ENCODE results near the gene DCAF15. TPM values are rescaled to one million over a fixed set of nuclear protein-coding genes. Genes with fewer than 3 reads are reported as not detected.
"Not testable (repeated sequence)": the region's sequence is repeated elsewhere in the genome, so short reads cannot be mapped to it uniquely, and the experiment has no call there.

DCAF15 gene
- 10 to 100 TPM in 11 of 12 donors, not detected in 1; 13.7 to 25.4 (median 17.0) TPM for polyA plus RNA-seq (ENCODE audit: insufficient read length in 12 of 12)
- long read RNA-seq, donor 1: 0 reads
- long read RNA-seq, donor 2: 0 reads
- long read RNA-seq, donor 3, partial matches to known transcripts: 0 of 2 reads
- long read RNA-seq, donor 3, other reads (novel, unspliced or antisense): 0 of 2 reads
- long read RNA-seq, donor 4: 0 reads
- long read RNA-seq, donor 5, partial matches to known transcripts: 0 of 2 reads
- long read RNA-seq, donor 5, other reads (novel, unspliced or antisense): 0 of 2 reads
- long read RNA-seq, donor 6, partial matches to known transcripts: 0 of 1 reads
- long read RNA-seq, donor 6, other reads (novel, unspliced or antisense): 0 of 1 reads
- long read RNA-seq, donor 7, partial matches to known transcripts: 0 of 1 reads
- long read RNA-seq, donor 7, other reads (novel, unspliced or antisense): 0 of 1 reads
- long read RNA-seq, donor 8, partial matches to known transcripts: 6 of 8 reads
- long read RNA-seq, donor 8, other reads (novel, unspliced or antisense): 0 of 8 reads
- long read RNA-seq, donor 9, partial matches to known transcripts: 0 of 1 reads
- long read RNA-seq, donor 9, other reads (novel, unspliced or antisense): 0 of 1 reads
- long read RNA-seq, donor 10, partial matches to known transcripts: 0 of 3 reads
- long read RNA-seq, donor 10, other reads (novel, unspliced or antisense): 0 of 3 reads
- long read RNA-seq, donor 11, partial matches to known transcripts: 0 of 1 reads
- long read RNA-seq, donor 11, other reads (novel, unspliced or antisense): 0 of 1 reads

- DNase-seq: peak; percentile 99
Observed at GRCh38 chr19:13952154-13952930, at the start of gene DCAF15. DCAF15 (plus strand) TSS chr19:13952509; CDS start chr19:13952513, 4 bp downstream.

- no peak for DNase-seq
Observed at GRCh38 chr19:13902993-13903555, 49.2 kb upstream of the DCAF15 start.

- DNase-seq: peak; percentile 90
Observed at GRCh38 chr19:13905634-13906520, 46.4 kb upstream of the DCAF15 start, which contains the start of the genes BRME1 and CC2D1A. BRME1 (minus strand) TSS chr19:13906117; CDS start chr19:13904892, 1,225 bp downstream. CC2D1A (plus strand) TSS chr19:13906201; CDS start chr19:13906442, 241 bp downstream.

GRCh38 chr19:13906521-13906904 lies 45.8 kb upstream of the DCAF15 start:
- peak; percentile 14 for DNase-seq

- no peak for DNase-seq
Observed at GRCh38 chr19:13906910-13907309, 45.4 kb upstream of the DCAF15 start.

- no peak for DNase-seq
Observed at GRCh38 chr19:13908674-13909073, 43.6 kb upstream of the DCAF15 start.

DNA sequence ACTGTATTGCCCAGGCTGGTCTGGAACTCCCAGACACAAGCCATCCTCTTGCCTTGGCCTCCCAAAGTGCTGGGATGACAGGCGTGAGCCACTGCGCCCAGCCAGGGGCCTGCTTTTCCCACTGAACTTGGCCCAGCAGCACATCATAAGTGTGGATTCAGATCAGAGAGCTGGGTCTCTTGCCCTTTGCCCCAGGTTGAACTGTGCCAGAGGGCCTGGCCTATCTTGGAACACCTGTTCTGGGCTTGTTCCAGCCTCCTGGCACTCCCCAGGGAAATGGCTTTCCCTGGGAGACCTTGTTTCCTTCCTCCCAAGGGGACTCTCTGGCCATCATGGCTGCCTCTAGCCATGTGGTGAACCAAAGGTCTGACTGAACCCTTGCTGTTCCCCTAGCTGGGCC lies 42.9 kb upstream of the DCAF15 start:
- DNase-seq: no peak

DNA sequence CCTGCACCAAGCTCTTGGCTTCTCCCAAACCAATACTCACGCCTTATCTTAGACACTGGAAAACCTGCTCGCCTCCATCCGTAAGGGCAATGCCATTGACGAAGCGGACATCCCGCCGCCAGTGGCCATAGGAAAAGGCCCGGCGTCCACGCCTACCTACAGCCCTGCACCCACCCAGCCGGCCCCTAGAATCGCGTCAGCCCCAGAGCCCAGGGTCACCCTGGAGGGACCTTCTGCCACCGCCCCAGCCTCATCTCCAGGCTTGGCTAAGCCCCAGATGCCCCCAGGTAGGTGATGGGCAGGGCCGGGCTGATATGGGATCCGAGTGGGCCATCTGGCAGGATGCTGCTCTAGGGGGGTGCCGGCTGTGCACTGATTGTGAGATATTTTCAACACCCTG lies 39.0 kb upstream of the DCAF15 start:
- no peak for DNase-seq

- no peak for DNase-seq
Observed at GRCh38 chr19:13914777-13915176, 37.5 kb upstream of the DCAF15 start.

DNA sequence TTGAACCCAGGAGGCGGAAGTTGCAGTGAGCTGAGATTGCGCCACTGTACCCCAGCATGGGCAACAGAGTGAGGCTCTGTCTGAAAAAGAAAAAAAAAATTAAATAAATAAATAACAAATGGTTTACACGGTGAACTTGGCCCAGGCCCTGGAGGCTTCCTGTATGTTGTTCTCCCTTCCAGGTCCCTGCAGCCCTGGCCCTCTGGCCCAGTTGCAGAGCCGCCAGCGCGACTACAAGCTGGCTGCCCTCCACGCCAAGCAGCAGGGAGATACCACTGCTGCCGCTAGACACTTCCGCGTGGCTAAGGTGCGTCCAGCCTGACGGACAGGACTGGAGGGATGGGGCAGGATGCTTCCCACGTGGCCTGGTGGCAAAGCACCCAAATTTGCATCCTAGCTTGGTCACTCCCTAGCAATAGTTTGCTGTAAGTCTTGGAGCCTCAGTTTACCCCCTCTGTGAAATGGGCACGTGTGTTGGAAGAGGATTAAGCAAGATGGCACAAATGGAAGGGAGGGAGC lies 34.4 kb upstream of the DCAF15 start:
- DNase-seq: no peak

DNA sequence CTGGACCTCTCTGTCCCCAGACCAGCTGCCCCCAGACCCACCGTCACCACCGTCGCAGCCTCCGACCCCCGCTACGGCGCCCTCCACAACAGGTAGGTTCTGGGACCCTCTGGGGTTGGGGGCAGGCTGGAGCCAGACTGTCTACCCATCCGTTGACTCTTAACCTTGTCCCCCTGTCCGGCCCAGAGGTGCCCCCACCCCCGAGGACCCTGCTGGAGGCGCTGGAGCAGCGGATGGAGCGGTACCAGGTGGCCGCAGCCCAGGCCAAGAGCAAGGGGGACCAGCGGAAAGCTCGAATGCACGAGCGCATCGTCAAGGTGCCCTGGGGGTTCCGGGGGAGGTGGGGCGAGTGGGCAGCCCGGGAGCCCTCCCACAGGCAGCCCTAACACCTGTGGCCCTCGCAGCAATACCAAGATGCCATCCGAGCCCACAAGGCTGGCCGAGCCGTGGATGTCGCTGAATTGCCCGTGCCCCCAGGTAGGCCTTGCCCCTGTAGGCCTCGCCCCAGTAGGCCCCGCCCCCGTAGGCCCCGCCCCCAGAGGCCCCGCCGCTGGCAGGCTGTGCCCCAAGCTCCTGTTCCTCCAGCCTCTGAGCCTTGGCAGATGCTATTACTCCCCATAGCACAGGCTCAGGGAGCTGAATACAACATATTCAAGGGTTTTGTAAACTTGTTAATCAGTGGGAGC lies 33.4 kb upstream of the DCAF15 start:
- DNase-seq: no peak

GRCh38 chr19:13920524-13920923 lies 31.8 kb upstream of the DCAF15 start:
- no peak for DNase-seq

DNA sequence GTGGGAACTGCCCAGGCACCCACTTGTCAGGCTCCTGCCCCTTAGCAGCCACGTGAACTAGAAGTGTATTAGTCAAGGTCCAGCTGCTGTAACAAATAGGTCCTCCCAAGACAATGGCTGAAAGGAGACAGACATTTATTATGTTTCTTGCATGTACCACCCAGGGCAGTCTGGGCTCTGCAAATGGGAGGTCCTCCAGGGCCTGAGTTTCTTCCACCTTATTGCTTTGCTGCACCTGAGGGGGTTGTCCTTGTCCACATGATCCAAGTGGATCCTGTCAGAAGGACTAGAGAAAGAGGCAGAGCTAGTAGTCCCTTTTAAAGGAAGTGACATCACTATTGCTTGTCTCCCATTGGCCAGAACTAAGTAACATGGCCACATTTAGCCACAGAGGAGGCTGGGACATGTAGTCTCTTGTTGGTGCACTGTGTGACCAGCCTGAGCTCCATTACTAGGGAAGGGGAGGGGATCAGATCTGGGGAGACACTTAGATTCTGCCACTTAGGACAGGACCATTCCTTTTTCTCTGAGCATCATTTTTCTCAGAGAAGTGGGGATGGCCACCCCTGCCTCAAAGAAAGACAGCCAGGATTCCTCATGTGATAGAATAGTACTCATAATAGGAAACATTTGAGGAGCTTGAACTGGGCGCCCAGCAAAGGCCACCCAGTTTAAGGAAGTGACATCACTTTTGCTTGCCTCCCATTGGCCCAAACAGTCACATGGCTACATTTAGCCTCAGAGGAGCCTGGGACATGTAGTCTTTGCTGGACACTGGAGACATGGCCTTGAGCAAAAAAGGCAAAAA lies 31.2 kb upstream of the DCAF15 start:
- DNase-seq: peak; percentile 23

- DNase-seq: not testable (repeated sequence)
Observed at GRCh38 chr19:13922118-13922517, 30.2 kb upstream of the DCAF15 start.

GRCh38 chr19:13923194-13923987 lies 28.9 kb upstream of the DCAF15 start:
- DNase-seq: no peak

GRCh38 chr19:13926010-13926409 lies 26.3 kb upstream of the DCAF15 start:
- DNase-seq: no peak

GRCh38 chr19:13926715-13927114 lies 25.6 kb upstream of the DCAF15 start:
- no peak for DNase-seq

- no peak for DNase-seq
Observed at GRCh38 chr19:13929340-13929739, 23.0 kb upstream of the DCAF15 start.
